Kidney glomerular epithelial cell (primary cell): ENCODE results near the gene UFSP1.

Source experiments
- DNase-seq: peaks from one replicate; lab custom pipeline; 2025; lab: John Stamatoyannopoulos, UW

Gene UFSP1

GRCh38 chr7:100882201-100882600 lies 7.3 kb downstream of the UFSP1 start:
- no peak for DNase-seq

GRCh38 chr7:100881136-100881535 lies 8.4 kb downstream of the UFSP1 start:
- no peak for DNase-seq

DNA sequence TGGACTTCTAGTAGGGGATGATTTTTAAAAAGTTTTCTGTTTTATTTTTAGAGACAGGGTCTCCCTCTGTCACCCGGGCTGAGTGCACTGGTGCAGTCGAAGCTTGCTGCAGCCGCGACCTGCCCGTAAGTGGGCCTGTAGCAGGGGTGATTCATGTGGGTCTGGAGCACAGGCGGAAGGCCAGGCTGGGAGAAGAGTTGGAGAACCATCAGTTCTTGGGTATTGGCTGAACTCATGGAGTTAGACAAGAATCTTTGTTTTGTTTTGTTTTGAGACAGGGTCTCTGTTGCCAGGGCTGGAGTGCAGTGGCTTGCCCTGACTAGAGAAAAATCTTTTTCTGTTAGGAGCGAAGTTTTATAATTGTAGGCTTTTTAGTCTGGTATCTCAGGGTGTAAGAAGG lies 8.9 kb downstream of the UFSP1 start:
- DNase-seq: no peak

GRCh38 chr7:100879685-100880261 lies 9.7 kb downstream of the UFSP1 start:
- no peak for DNase-seq

- DNase-seq: no peak
Measured at GRCh38 chr7:100878685-100879084, 10.8 kb downstream of the UFSP1 start.

- DNase-seq: no peak
Measured at GRCh38 chr7:100878013-100878412, 11.5 kb downstream of the UFSP1 start.

DNA sequence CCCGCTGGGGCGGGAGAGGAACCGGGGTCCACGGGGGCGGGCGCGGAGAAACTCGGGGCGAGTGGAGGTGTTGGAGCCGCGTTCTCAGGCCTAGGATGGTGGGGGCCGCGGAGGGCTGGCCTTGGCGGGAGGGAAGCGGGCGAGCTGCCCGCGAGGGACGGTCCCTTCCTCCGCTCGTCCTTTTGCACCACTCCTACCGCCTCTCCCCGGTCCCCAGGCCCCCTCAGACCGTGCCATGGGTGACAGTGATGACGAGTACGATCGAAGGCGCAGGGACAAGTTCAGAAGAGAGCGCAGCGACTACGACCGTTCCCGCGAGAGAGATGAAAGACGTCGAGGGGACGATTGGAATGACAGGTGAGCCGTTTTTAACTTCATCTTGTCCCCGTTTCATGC lies 14.2 kb downstream of the UFSP1 start:
- DNase-seq: no peak

- peak; percentile 95 for DNase-seq
Measured at GRCh38 chr7:100874577-100875355, 14.7 kb downstream of the UFSP1 start, which contains the start of gene SRRT. TSS of gene SRRT (plus strand) at chr7:100875103. CDS start at chr7:100875591, 488 bp downstream.

GRCh38 chr7:100874300-100874576 lies 15.3 kb downstream of the UFSP1 start:
- no peak for DNase-seq

DNA sequence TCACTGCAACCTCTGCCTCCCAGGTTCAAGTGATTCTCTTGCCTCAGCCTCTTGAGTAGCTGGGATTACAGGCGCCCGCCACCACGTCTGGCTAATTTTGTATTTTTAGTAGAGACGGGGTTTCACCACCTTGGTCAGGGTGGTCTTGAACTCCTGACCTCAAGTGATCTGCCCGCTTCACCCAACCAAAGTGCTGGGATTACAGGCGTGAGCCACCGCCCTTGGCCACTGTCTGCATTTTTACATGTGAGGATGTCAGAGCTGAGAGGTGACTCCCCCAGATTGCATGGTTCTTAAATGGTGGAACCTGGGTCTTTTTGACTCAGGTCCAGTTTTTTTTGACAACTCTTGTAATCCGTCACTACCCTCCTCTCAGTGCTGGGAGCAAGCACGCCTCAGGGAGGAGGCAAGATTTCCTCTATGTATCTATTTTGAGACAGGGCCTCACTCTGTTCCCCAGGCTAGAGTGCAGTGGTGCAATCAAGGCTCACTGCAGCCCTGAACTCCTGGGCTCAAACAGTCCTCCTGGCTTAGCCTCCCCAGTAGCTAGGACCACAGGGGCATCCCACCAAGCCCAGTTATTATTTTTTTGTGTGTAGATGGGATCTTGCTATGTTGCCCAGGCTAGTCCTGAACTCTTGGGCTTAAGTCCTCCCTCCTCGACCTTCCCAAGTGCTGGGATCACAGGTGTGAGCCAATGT lies 15.8 kb downstream of the UFSP1 start:
- DNase-seq: no peak

GRCh38 chr7:100867776-100868485 lies 21.6 kb downstream of the UFSP1 start:
- DNase-seq: no peak

DNA sequence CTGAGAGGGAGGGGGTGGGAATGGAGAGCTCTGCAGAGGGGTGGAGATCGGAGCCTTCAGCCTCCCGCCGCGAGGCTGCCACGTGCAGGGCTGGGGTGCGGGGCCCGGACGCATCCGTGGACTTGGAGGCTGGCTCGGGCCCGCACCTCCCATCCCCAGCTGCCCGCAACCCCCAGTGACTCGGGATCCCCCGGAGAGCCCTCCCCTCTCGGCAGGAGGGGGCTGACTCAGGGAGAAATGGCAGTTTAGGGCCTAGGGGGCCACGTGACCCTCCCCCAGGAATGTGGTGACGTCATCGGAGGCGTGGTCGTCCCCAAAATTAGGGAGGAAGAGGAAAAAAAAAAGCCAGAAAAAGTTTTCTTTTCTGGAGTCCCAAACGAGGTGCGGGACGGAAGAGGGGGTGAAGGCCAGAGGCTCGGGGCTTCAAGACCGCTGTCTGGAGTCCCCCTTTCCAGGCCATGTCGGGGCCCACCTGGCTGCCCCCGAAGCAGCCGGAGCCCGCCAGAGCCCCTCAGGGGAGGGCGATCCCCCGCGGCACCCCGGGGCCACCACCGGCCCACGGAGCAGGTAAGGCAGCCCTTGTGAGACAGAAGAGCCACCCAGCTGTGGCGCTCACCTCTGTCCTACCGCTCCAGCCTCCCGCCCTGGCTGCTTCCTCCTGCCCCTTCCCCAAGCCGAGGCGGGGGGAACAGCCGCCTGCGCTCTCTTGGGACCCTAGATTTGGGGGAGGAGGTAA lies 22.3 kb downstream of the UFSP1 start, which contains the start of gene TRIP6:
Gene TRIP6 (plus strand): TSS at position 348 of the 736 bp plus-strand sequence. CDS start 111 bp downstream, at position 459.
- peak; percentile 73 for DNase-seq

GRCh38 chr7:100866729-100867039 lies 22.8 kb downstream of the UFSP1 start:
- DNase-seq: no peak

- DNase-seq: no peak
Measured at GRCh38 chr7:100865938-100866728, 23.4 kb downstream of the UFSP1 start.

DNA sequence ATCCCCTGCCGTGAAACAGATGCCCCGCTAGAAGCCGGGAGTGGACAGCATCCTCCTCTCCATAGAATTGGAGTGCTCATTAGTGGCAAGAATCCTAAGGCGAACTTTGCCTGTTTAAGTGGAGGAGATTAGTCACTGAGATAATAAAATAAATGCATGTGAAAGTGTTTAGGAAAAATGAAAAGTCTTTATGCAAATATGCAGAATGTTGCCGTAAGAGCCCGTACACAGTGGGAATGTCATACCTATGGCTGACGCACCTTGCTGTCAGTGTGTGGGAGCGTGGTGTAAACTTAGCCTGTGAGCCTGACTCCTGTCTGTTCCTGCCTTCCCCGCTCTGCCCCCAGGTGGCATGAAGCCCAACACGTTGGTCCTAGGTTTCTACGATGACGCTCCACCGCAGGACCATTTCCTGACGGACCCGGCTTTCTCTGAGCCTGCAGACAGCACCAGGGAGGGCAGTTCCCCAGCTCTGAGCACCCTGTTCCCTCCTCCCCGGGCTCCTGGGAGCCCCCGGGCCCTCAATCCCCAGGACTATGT lies 24.1 kb downstream of the UFSP1 start:
- DNase-seq: no peak

GRCh38 chr7:100864263-100864845 lies 25.2 kb downstream of the UFSP1 start:
- DNase-seq: no peak

DNA sequence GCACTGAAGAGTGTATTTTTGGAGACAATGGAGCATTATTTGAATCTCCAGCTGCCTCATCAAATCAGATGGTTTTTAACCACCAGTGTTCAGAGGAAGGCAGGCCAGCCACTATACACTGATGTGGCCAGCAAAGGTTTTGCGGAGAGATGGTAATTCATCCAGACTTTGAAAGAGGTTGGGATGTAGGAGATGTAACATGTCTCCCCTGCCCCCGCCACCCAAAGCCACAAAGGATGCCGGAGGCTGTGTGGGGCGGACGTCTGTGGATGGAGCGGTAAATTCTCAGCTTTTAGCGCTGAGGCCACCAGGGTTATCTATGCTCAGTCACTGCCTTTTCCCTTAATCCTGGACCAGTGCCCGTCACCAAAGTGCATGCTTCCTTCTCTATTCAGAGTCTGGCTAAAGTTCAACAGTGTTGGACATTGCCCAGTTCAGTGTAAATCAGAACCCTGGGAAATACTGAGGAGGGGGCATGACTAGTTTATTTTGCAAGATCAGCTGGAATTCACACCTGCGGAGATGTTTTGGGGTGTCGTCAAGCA lies 26.0 kb downstream of the UFSP1 start:
- DNase-seq: no peak

DNA sequence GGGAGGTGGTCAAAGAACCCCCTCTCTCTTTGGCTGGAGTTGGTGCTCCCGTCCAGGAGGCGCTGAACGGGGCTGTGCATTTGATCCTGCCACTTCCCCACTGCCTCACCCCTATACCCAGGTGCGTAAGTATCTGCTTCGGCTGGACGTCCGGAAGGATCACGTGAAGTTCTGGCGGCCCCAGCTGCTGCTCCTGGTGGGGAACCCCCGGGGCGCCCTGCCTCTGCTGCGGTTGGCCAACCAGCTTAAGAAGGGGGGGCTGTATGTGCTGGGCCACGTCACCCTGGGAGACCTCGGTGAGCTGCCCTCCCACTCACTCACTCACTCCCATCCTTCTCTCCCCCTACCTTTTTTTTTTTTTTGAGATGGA lies 27.9 kb downstream of the UFSP1 start:
- no peak for DNase-seq

GRCh38 chr7:100860702-100861615 lies 28.6 kb downstream of the UFSP1 start:
- DNase-seq: no peak
